GM12873 (cell line): ENCODE results near the gene FBLN2.

Experiments
- CTCF ChIP-seq: IDR thresholded peaks from 2 replicates; pipeline ENCODE4 v1.5.1; 2012; ENCODE audit warnings: low read depth, mild to moderate bottlenecking, moderate library complexity, low read length, control low read depth; ENCODE audit not compliant: insufficient read depth; ENCODE audit errors: missing control alignments

FBLN2 gene

GRCh38 chr3:13521309-13521708, 27.6 kb upstream of the FBLN2 start:
- no peak for TF ChIP-seq CTCF

- no peak for TF ChIP-seq CTCF
These were observed 26.7 kb upstream of the FBLN2 start for GRCh38 chr3:13522236-13522635.

- TF ChIP-seq CTCF = no peak
These were observed 23.8 kb upstream of the FBLN2 start for GRCh38 chr3:13524979-13525669.

- no peak for TF ChIP-seq CTCF
These were observed 22.9 kb upstream of the FBLN2 start for GRCh38 chr3:13525827-13526625.

- TF ChIP-seq CTCF = no peak
These were observed 22.3 kb upstream of the FBLN2 start for GRCh38 chr3:13526626-13526949.

- peak; percentile 33 for TF ChIP-seq CTCF
These were observed 20.6 kb upstream of the FBLN2 start for GRCh38 chr3:13528217-13528867.
